Bronchial epithelial cell (primary cell): Measurements from ENCODE around the gene ZNF718. TPM values are rescaled to one million over a fixed set of nuclear protein-coding genes. Genes with fewer than 3 reads are reported as not detected.

ENCODE experiments used
- DNase-seq: peaks from one replicate; pipeline ENCODE4 v3.0.0-alpha.2; 2010; ENCODE audit warnings: low read depth
- FAIRE-seq: peaks from 2 replicates; lab custom pipeline; 2011; peaks lifted over from hg19 to GRCh38; lab: Jason Lieb, UNC
- H3K27me3 ChIP-seq: 2 replicates; pipeline ENCODE4 v1.5.1; 2011; ENCODE audit warnings: low read length; ENCODE audit not compliant: control insufficient read depth, insufficient read depth
- H3K36me3 ChIP-seq: 2 replicates; pipeline ENCODE4 v1.5.1; 2011; ENCODE audit warnings: low read length; ENCODE audit not compliant: control insufficient read depth, insufficient read depth
- H3K4me3 ChIP-seq: 2 replicates; pipeline ENCODE4 v1.5.1; 2011; ENCODE audit warnings: mild to moderate bottlenecking, low read depth, low read length, control low read depth
- total RNA-seq: library from RNA; depleted of rRNA; stranded (reverse); fragments of >200 nt; gene quantifications from 2 replicates; pipeline ENCODE4 v1.2.1, GENCODE V29; 2014
- TF ChIP-seq, protein P1 (sequence below): IDR thresholded peaks from 2 replicates; pipeline ENCODE4 v1.5.1; 2011; ENCODE audit warnings: mild to moderate bottlenecking, moderate library complexity, low read length, control low read depth, inconsistent platforms; ENCODE audit not compliant: insufficient read depth, severe bottlenecking

ZNF718 gene
- total RNA-seq, 1 donor from 2014 or later = 5.5 TPM

DNA sequence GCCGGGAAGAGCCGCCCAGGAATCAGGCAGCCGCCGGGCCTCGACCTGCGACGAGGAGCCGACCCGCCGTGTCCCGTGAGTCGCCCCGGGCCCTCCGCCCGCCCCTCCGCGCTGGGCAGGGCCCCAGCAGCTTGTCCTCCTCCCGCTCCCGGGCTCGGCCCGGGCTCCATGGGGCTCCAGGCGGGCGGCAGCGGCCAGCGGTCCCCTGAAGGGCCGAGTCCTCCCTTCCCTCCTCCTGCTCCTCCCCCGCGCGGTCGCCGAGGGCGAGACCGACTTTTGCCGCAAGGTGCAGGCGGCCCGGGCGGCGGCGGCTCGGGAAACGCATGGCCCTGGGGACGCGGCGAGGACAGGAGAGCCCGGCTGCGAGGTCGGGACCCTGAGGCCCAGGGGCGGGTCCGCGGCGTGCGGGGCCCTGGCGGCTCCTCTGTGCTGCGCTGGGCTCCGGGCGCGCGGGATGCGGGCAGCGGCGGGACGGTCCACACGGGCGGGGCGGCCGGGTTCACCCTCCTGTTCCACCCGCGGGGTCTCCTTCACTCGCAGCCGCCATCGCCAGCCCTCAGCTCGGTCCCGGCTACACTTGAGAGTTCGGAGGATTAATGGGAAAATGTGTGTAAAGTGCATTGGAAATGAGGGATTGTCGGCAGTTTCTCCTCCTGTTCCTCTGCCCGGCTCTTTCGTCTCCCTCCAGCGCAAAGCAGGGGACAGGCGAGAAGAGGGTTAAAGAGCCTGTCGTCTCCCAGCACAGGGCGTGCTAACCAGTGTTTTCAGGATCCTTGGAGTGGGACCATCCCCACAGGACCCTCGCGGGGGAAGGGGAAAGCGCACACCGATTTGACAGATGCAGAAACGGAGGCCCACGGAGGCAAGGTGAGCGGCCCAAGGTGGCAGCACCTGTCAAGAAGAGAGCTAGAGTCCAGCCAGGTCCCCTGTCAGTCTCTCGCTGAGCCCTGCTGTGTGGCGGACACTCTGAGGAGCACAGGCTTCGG, 16.6 kb upstream of the ZNF718 start:
- FAIRE-seq (no peak), DNase-seq (no peak)
- no peaks in the 10 kb centered on the region for H3K36me3 ChIP-seq
- H3K27me3 ChIP-seq = peaks cover 18% of the 10 kb centered on the region
- no peak overlapping the region for H3K4me3 ChIP-seq
- TF ChIP-seq, protein P1, sequence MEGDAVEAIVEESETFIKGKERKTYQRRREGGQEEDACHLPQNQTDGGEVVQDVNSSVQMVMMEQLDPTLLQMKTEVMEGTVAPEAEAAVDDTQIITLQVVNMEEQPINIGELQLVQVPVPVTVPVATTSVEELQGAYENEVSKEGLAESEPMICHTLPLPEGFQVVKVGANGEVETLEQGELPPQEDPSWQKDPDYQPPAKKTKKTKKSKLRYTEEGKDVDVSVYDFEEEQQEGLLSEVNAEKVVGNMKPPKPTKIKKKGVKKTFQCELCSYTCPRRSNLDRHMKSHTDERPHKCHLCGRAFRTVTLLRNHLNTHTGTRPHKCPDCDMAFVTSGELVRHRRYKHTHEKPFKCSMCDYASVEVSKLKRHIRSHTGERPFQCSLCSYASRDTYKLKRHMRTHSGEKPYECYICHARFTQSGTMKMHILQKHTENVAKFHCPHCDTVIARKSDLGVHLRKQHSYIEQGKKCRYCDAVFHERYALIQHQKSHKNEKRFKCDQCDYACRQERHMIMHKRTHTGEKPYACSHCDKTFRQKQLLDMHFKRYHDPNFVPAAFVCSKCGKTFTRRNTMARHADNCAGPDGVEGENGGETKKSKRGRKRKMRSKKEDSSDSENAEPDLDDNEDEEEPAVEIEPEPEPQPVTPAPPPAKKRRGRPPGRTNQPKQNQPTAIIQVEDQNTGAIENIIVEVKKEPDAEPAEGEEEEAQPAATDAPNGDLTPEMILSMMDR = no peak

DNA sequence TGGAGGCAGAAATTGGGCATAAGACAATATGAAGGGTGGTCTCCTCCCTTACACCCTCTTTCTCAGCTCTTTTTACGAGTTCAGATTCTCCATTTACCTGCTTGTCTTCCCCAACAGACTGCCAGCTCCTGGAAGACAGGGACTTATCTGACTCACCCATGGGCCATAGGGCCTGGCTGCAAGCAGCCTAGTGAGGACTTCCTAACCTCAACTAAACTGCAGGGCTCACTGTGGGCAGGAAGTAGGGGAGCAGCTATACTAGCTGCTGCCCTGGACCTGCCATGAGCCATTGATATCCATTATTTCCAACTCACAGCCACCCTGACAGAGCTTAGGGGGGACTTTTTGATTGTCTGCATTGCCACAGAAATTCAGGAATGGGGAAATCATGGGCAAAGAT, 11.5 kb upstream of the ZNF718 start:
- DNase-seq (no peak), FAIRE-seq (no peak)
- TF ChIP-seq, protein P1 = no peak
- Histone ChIP-seq H3K27me3 (peaks cover 8% of the 10 kb centered on the region), H3K36me3 (no peaks in the 10 kb centered on the region), H3K4me3 (no peak overlapping the region)

DNA sequence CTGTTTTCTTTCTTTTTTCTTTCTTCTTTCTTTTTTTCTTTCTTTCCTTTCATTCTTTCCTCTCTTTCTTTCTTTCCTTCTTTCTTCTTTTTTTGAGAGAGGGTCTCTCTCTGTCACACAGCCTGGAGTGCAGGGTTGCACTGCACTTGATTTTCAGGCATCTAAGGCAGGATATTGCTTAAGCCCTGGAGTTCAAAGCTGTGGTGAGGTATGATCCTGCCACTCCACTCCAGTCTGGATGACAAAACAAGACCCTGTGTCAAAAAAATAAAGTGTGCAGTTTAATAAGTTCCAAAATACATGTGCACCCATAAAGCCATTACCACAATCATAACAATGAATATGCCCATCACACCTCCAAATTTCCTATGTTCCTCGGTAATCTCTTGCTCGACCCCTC, 10.6 kb upstream of the ZNF718 start:
- DNase-seq (no peak), FAIRE-seq (no peak)
- TF ChIP-seq, protein P1 = no peak
- no peak overlapping the region for H3K4me3 ChIP-seq
- H3K27me3 ChIP-seq = no peaks in the 10 kb centered on the region
- no peaks in the 10 kb centered on the region for H3K36me3 ChIP-seq

DNA sequence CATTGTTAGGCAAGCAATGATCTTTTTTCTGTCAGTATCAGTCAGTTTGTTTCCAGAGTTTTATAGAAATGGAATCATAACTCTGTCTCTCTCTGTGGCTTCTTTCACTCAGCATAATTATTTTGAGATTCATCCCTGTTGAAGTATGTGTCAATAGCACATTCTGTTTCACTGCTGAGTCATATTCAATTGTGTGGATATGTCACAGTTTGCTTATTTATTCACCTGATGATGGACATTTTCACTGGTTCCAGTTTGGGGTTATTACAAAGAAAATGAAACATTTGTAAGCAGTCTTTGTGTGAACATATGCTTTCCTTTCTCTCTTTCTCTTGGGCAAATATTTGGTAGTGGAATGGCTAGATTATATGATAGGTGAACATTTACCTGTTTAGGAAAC, 10.2 kb upstream of the ZNF718 start:
- FAIRE-seq (no peak), DNase-seq (peak; percentile 47)
- no peak overlapping the region for H3K4me3 ChIP-seq
- H3K36me3 ChIP-seq = no peaks in the 10 kb centered on the region
- no peaks in the 10 kb centered on the region for H3K27me3 ChIP-seq
- TF ChIP-seq, protein P1 = no peak

DNA sequence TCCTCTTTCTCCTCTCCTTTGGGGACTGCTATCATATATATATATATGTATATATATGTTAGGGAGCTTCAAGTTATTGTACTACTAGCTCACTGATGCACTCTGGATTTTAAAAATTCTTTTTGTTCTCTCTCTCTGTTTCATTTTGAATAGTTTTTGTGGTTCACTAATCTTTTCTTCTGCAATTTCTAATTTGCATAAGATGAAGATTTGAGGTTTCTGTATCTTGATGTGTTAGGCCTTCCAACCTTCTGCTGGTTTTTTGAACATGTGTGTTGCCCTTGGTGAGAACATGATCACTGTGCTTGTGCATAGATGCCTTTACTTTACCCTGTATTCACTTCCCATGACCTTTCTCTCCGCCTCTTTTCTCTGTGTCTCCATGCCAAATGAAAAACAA, 7.8 kb upstream of the ZNF718 start:
- TF ChIP-seq, protein P1 = no peak
- H3K4me3 ChIP-seq = no peak overlapping the region

More for the DNA sequence above, 7.8 kb upstream of the ZNF718 start:
- Histone ChIP-seq H3K27me3 (no peaks in the 10 kb centered on the region), H3K36me3 (no peaks in the 10 kb centered on the region)
- FAIRE-seq = no peak
- no peak for DNase-seq
